Large intestine (tissue), 3 donors: ENCODE data around the gene DAND5. TPM values are rescaled to one million over a fixed set of nuclear protein-coding genes. Genes with fewer than 3 reads are reported as not detected.

Experiments
- DNase-seq, 2 donors: peaks; one replicate each; pipeline versions ENCODE4 v3.0.0 to v3.0.0-alpha.2; 2013
- H3K27ac ChIP-seq: one replicate; pipeline ENCODE4 v1.5.1; 2013; ENCODE audit warnings: low read length
- H3K27me3 ChIP-seq: 2 replicates; pipeline ENCODE4 v1.6.1; 2013; ENCODE audit warnings: low read length; ENCODE audit not compliant: control insufficient read depth, insufficient read depth
- H3K36me3 ChIP-seq: 2 replicates; pipeline ENCODE4 v1.6.1; 2013; ENCODE audit warnings: low read length; ENCODE audit not compliant: control insufficient read depth, insufficient read depth
- H3K4me1 ChIP-seq: one replicate; pipeline ENCODE4 v1.6.1; 2013; ENCODE audit warnings: low read length; ENCODE audit not compliant: control insufficient read depth, insufficient read depth
- H3K4me3 ChIP-seq: one replicate; pipeline ENCODE4 v1.5.1; 2013; ENCODE audit warnings: low read length
- H3K9me3 ChIP-seq: one replicate; pipeline ENCODE4 v1.6.1; 2013; ENCODE audit warnings: mild to moderate bottlenecking, low read depth, low read length, moderate library complexity; ENCODE audit not compliant: control insufficient read depth
- WGBS: methylation state at CpG from one replicate; pipeline ENCODE4 v1.1.5; 2013; ENCODE audit warnings: low lambda C conversion rate; ENCODE audit not compliant: insufficient coverage; 5-methylcytosine and 5-hydroxymethylcytosine counted together
- polyA plus RNA-seq: library from polyadenylated mRNA; unstranded; fragments of 120-200 nt; gene quantifications from one replicate; pipeline ENCODE4 v1.2.1, GENCODE V29; 2013

DAND5 gene
- polyA plus RNA-seq, 1 donor: 0.06 TPM

DNA sequence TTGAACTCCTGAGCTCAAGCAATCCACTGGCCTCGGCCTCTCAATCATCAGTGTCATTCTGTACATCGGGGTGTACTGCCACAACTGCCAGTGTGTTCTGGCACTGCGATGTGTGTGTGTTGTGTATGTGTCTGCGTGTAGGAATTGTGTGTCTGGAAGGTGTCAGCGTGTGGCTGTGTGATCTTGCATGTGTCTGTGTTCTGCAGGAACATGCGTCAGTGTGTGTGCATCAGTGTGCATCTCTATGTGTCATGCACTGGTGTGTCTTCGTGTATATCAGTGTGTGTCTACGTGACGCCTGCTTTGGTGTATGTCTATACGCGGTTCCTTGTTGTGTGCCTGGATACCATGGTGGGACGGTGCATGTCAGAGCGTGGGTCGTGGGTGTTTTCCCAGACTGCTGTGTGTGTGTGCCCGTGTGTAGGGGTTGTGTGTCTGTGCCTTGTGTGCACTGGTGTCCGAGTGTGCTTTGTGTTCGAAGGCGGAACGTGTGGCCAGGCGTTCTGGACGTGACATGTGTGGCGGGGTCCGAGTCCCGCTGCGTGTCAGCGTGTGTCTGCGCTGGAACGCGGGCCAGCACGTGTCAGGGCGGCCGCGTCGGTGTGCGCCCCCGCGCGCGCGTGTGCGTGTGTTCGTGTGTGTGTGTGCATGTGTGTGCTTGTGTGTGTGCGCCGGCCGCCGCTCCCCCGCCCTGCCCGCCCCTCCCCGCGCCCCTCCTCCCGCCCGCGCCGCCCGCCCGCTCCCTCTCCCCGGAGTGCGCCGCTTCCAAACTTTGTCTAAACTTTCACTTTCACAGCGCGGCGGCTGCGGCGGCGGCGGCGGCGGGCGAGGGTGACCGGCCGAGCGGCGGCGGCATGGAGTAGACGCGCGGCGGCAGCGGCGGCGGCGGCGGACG is 25.6 kb downstream of the DAND5 start, which contains the start of gene NFIX:
Gene NFIX (plus strand): TSS at position 775 of the 895 bp plus-strand sequence. CDS start 363 bp downstream, outside the sequence.
- Histone ChIP-seq H3K36me3 (no peaks in the 10 kb centered on the region), H3K4me1 (peaks cover 4% of the 10 kb centered on the region), H3K27me3 (peaks cover 72% of the 10 kb centered on the region), H3K4me3 (peak within 1 kb of the TSS; percentile 54), H3K27ac (no peak within 1 kb of the TSS), H3K9me3 (peaks cover 9% of the 10 kb centered on the region)
- peak in 1 of 2 donors; percentile 56 for DNase-seq
- WGBS: no CpG with 5 or more reads among the region's 84 CpGs

- H3K27ac ChIP-seq: no peak overlapping the region
- WGBS: no CpG with 5 or more reads among the region's 129 CpGs
- peak overlapping the region; percentile 54 for H3K4me3 ChIP-seq
- peak in 1 of 2 donors; percentile 33 for DNase-seq
- peaks cover 9% of the 10 kb centered on the region for H3K9me3 ChIP-seq
- H3K36me3 ChIP-seq: no peaks in the 10 kb centered on the region
- H3K27me3 ChIP-seq: peaks cover 72% of the 10 kb centered on the region
- peaks cover 4% of the 10 kb centered on the region for H3K4me1 ChIP-seq
Measured at GRCh38 chr19:12995596-12996405, 26.4 kb downstream of the DAND5 start.

- peaks cover 4% of the 10 kb centered on the region for H3K4me1 ChIP-seq
- peak overlapping the region; percentile 54 for H3K4me3 ChIP-seq
- no peak for DNase-seq
- H3K36me3 ChIP-seq: no peaks in the 10 kb centered on the region
- no peak overlapping the region for H3K27ac ChIP-seq
- peaks cover 72% of the 10 kb centered on the region for H3K27me3 ChIP-seq
- WGBS: no CpG with 5 or more reads among the region's 52 CpGs
- peaks cover 9% of the 10 kb centered on the region for H3K9me3 ChIP-seq
Measured at GRCh38 chr19:12996406-12997094, 27.2 kb downstream of the DAND5 start.

DNA sequence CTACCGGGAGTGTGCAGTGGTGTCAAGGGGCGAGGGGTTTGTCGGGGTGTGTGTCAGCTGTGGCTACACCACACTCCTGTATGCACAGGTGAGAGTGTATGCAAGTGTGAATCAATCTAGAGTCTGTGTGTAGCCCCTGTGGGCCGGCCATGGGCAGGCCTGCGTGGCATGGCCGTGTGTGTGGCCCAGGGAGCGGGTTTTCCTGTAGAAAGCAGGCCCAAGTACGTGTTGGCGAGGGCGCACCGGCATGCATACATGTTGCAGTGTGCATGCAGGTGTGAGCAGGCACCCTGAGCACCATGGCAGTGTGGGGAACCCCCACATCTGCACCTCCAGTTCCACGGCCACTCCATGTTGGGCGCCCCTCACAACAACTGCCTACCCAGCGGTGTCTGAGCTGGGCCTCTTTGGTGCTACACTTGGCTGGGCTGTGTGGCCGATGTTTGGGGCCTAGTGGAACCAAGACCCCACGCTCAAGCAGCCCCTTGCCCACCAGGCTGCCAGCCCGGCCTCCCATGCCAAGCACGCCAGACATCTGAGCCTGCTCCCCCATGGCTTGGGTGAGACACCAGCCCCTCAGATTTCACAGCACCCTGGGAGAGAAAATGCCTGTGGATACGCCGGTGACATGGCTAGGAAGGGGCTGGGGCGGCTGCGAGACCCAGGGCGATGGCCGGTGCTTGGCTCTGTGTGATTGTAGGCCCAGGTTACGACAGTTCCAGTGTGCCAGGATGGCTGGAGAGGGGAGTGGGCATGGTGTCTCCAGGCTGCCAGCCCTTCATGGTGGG is 28.0 kb downstream of the DAND5 start:
- no peak for DNase-seq
- WGBS: no CpG with 5 or more reads among the region's 25 CpGs
- H3K9me3 ChIP-seq: peaks cover 9% of the 10 kb centered on the region
- no peaks in the 10 kb centered on the region for H3K36me3 ChIP-seq
- peaks cover 4% of the 10 kb centered on the region for H3K4me1 ChIP-seq
- no peak overlapping the region for H3K27ac ChIP-seq
- no peak overlapping the region for H3K4me3 ChIP-seq
- H3K27me3 ChIP-seq: peaks cover 79% of the 10 kb centered on the region

DNA sequence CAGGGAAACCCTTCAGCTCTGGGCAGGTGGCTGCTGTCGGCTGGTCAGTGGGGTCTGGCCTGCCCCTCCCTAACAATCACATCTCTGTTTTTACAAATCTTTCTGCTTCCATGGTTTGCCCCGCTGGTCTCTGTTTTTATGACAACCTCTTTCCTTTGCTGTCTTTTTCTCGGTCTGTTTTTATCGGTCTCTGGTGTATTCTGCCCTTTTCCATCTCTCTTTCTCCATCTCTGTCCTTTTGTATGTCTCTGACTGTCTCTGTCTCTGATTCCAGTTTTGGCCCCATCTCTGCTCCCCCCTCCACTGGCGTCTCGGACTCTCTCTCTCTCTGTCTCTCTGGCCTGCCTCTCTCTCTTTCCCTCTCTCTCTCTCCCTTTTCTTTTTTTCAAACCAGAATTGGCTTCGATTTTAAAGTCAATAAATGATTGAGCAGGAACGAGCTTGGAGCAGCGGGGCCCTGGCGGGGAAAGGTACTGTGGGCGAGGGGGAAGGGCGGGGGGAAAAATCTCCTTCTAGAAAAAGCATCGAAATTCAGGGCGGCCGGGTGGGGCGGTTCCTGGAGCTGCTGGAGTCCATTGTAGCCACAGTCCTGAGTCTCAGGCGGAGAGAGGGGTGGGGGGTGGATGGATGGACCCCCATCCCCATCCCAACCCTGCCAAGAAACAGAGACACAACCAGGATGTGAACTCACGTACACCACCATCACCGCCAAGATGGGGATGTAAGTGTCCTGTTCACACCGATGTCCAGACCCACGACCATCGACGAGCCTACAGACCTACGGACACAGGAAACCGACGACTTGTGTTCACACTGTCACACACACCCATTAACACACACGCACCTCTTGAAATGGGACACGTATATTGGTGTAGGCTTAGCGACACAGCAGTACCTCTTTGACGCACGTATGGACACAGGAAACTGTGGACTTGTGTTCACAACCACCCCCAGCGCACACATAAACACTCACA is 28.9 kb downstream of the DAND5 start:
- Histone ChIP-seq H3K4me1 (peaks cover 4% of the 10 kb centered on the region), H3K27me3 (peaks cover 84% of the 10 kb centered on the region), H3K4me3 (no peak overlapping the region), H3K27ac (no peak overlapping the region), H3K9me3 (peaks cover 9% of the 10 kb centered on the region), H3K36me3 (no peaks in the 10 kb centered on the region)
- 74% methylated on average over 5 of the region's 32 CpGs for WGBS
- no peak for DNase-seq

GRCh38 chr19:13001166-13001501 is 31.8 kb downstream of the DAND5 start:
- Histone ChIP-seq H3K27me3 (peaks cover 84% of the 10 kb centered on the region), H3K36me3 (no peaks in the 10 kb centered on the region), H3K27ac (no peak overlapping the region), H3K9me3 (peaks cover 6% of the 10 kb centered on the region), H3K4me3 (no peak overlapping the region), H3K4me1 (no peaks in the 10 kb centered on the region)
- WGBS: 95% methylated on average over 4 of the region's 19 CpGs
- DNase-seq: no peak

GRCh38 chr19:13001502-13002165 is 32.3 kb downstream of the DAND5 start:
- H3K27ac ChIP-seq: peak overlapping the region; percentile 33
- peaks cover 84% of the 10 kb centered on the region for H3K27me3 ChIP-seq
- H3K36me3 ChIP-seq: no peaks in the 10 kb centered on the region
- WGBS: 100% methylated on average over 1 of the region's 41 CpGs
- no peak for DNase-seq
- H3K4me3 ChIP-seq: no peak overlapping the region
- no peaks in the 10 kb centered on the region for H3K4me1 ChIP-seq
- peaks cover 2% of the 10 kb centered on the region for H3K9me3 ChIP-seq

GRCh38 chr19:13002166-13002898 is 33.0 kb downstream of the DAND5 start:
- Histone ChIP-seq H3K27ac (peak overlapping the region; percentile 33), H3K9me3 (no peaks in the 10 kb centered on the region), H3K36me3 (no peaks in the 10 kb centered on the region), H3K4me3 (no peak overlapping the region), H3K27me3 (peaks cover 84% of the 10 kb centered on the region), H3K4me1 (no peaks in the 10 kb centered on the region)
- DNase-seq: peak; percentile 48 to 51
- no CpG with 5 or more reads among the region's 29 CpGs for WGBS
